ENCODE results near the gene CELF4. TPM values are rescaled to one million over a fixed set of nuclear protein-coding genes. Genes with fewer than 3 reads are reported as not detected.

CELF4 gene
- total RNA-seq, 1 experiment from 2014 or later: not detected

- no peak overlapping the region for H3K27ac ChIP-seq
- H3K9me3 ChIP-seq (replicated peaks): no peaks in the 10 kb centered on the region
- H3K4me1 ChIP-seq (replicated peaks): no peaks in the 10 kb centered on the region
- no peaks in the 10 kb centered on the region for H3K27me3 ChIP-seq (replicated peaks)
- H3K36me3 ChIP-seq: no peaks in the 10 kb centered on the region
- DNase-seq (ENCODE audit: low read depth in 1 of 2, low spot score in 2 of 2): no peak
- no peak overlapping the region for H3K4me3 ChIP-seq
Measured at GRCh38 chr18:37419315-37419714, 146.3 kb downstream of the CELF4 start.

- DNase-seq (ENCODE audit: low read depth in 1 of 2, low spot score in 2 of 2): no peak
- H3K4me1 ChIP-seq (replicated peaks): no peaks in the 10 kb centered on the region
Measured at GRCh38 chr18:37414816-37415215, 150.8 kb downstream of the CELF4 start.

GRCh38 chr18:37412829-37413228 is 152.8 kb downstream of the CELF4 start:
- Histone ChIP-seq H3K4me1 (replicated peaks) (no peaks in the 10 kb centered on the region), H3K9me3 (replicated peaks) (no peaks in the 10 kb centered on the region), H3K27ac (no peak overlapping the region), H3K27me3 (replicated peaks) (no peaks in the 10 kb centered on the region), H3K4me3 (no peak overlapping the region), H3K36me3 (no peaks in the 10 kb centered on the region)
- no peak for DNase-seq (ENCODE audit: low read depth in 1 of 2, low spot score in 2 of 2)

More at GRCh38 chr18:37414816-37415215, 150.8 kb downstream of the CELF4 start:
- Histone ChIP-seq H3K36me3 (no peaks in the 10 kb centered on the region), H3K27ac (no peak overlapping the region), H3K4me3 (no peak overlapping the region), H3K9me3 (replicated peaks) (no peaks in the 10 kb centered on the region), H3K27me3 (replicated peaks) (no peaks in the 10 kb centered on the region)

- DNase-seq (ENCODE audit: low read depth in 1 of 2, low spot score in 2 of 2): no peak
- no peaks in the 10 kb centered on the region for H3K9me3 ChIP-seq (replicated peaks)
Measured at GRCh38 chr18:37412333-37412732, 153.3 kb downstream of the CELF4 start.

GRCh38 chr18:37409878-37410277 is 155.7 kb downstream of the CELF4 start:
- Histone ChIP-seq H3K36me3 (no peaks in the 10 kb centered on the region), H3K27ac (no peak overlapping the region), H3K9me3 (replicated peaks) (no peaks in the 10 kb centered on the region), H3K27me3 (replicated peaks) (no peaks in the 10 kb centered on the region), H3K4me1 (replicated peaks) (no peaks in the 10 kb centered on the region), H3K4me3 (no peak overlapping the region)
- DNase-seq (ENCODE audit: low read depth in 1 of 2, low spot score in 2 of 2): no peak

More at GRCh38 chr18:37412333-37412732, 153.3 kb downstream of the CELF4 start:
- no peak overlapping the region for H3K4me3 ChIP-seq
- no peak overlapping the region for H3K27ac ChIP-seq
- no peaks in the 10 kb centered on the region for H3K27me3 ChIP-seq (replicated peaks)
- no peaks in the 10 kb centered on the region for H3K4me1 ChIP-seq (replicated peaks)
- H3K36me3 ChIP-seq: no peaks in the 10 kb centered on the region

GRCh38 chr18:37408676-37409265 is 156.8 kb downstream of the CELF4 start:
- H3K4me3 ChIP-seq: no peak overlapping the region
- H3K27me3 ChIP-seq (replicated peaks): no peaks in the 10 kb centered on the region
- H3K9me3 ChIP-seq (replicated peaks): no peaks in the 10 kb centered on the region
- no peaks in the 10 kb centered on the region for H3K4me1 ChIP-seq (replicated peaks)
- DNase-seq (ENCODE audit: low read depth in 1 of 2, low spot score in 2 of 2): no peak
- H3K27ac ChIP-seq: no peak overlapping the region
- no peaks in the 10 kb centered on the region for H3K36me3 ChIP-seq

GRCh38 chr18:37407571-37407970 is 158.0 kb downstream of the CELF4 start:
- H3K27me3 ChIP-seq (replicated peaks): no peaks in the 10 kb centered on the region
- H3K36me3 ChIP-seq: no peaks in the 10 kb centered on the region

GRCh38 chr18:37405772-37406171 is 159.8 kb downstream of the CELF4 start:
- H3K27ac ChIP-seq: no peak overlapping the region
- H3K4me1 ChIP-seq (replicated peaks): no peaks in the 10 kb centered on the region
- no peaks in the 10 kb centered on the region for H3K9me3 ChIP-seq (replicated peaks)
- no peak overlapping the region for H3K4me3 ChIP-seq
- H3K36me3 ChIP-seq: no peaks in the 10 kb centered on the region
- no peak for DNase-seq (ENCODE audit: low read depth in 1 of 2, low spot score in 2 of 2)
- no peaks in the 10 kb centered on the region for H3K27me3 ChIP-seq (replicated peaks)

More at GRCh38 chr18:37407571-37407970, 158.0 kb downstream of the CELF4 start:
- no peaks in the 10 kb centered on the region for H3K9me3 ChIP-seq (replicated peaks)
- no peaks in the 10 kb centered on the region for H3K4me1 ChIP-seq (replicated peaks)
- no peak overlapping the region for H3K27ac ChIP-seq
- DNase-seq (ENCODE audit: low read depth in 1 of 2, low spot score in 2 of 2): no peak
- no peak overlapping the region for H3K4me3 ChIP-seq

GRCh38 chr18:37405229-37405628 is 160.4 kb downstream of the CELF4 start:
- H3K27me3 ChIP-seq (replicated peaks): no peaks in the 10 kb centered on the region
- no peaks in the 10 kb centered on the region for H3K4me1 ChIP-seq (replicated peaks)
- DNase-seq (ENCODE audit: low read depth in 1 of 2, low spot score in 2 of 2): no peak
- H3K36me3 ChIP-seq: no peaks in the 10 kb centered on the region
- no peak overlapping the region for H3K27ac ChIP-seq
- H3K9me3 ChIP-seq (replicated peaks): no peaks in the 10 kb centered on the region
- H3K4me3 ChIP-seq: no peak overlapping the region

GRCh38 chr18:37403788-37404187 is 161.8 kb downstream of the CELF4 start:
- H3K9me3 ChIP-seq (replicated peaks): no peaks in the 10 kb centered on the region
- H3K4me3 ChIP-seq: no peak overlapping the region
- no peak overlapping the region for H3K27ac ChIP-seq
- no peak for DNase-seq (ENCODE audit: low read depth in 1 of 2, low spot score in 2 of 2)
- no peaks in the 10 kb centered on the region for H3K4me1 ChIP-seq (replicated peaks)
- H3K36me3 ChIP-seq: no peaks in the 10 kb centered on the region
- H3K27me3 ChIP-seq (replicated peaks): 0 out of 2 replicates have a peak, but pooled peaks cover 3% of the 10 kb centered on the region

- Histone ChIP-seq H3K27me3 (replicated peaks) (0 out of 2 replicates have a peak, but pooled peaks cover 3% of the 10 kb centered on the region), H3K4me1 (replicated peaks) (no peaks in the 10 kb centered on the region), H3K4me3 (no peak overlapping the region), H3K27ac (no peak overlapping the region), H3K36me3 (no peaks in the 10 kb centered on the region), H3K9me3 (replicated peaks) (no peaks in the 10 kb centered on the region)
- no peak for DNase-seq (ENCODE audit: low read depth in 1 of 2, low spot score in 2 of 2)
Measured at GRCh38 chr18:37403100-37403781, 162.4 kb downstream of the CELF4 start.

GRCh38 chr18:37402735-37403099 is 162.9 kb downstream of the CELF4 start:
- H3K9me3 ChIP-seq (replicated peaks): no peaks in the 10 kb centered on the region
- no peak for DNase-seq (ENCODE audit: low read depth in 1 of 2, low spot score in 2 of 2)
- no peaks in the 10 kb centered on the region for H3K36me3 ChIP-seq
- no peak overlapping the region for H3K27ac ChIP-seq
- H3K4me1 ChIP-seq (replicated peaks): no peaks in the 10 kb centered on the region
- H3K27me3 ChIP-seq (replicated peaks): 0 out of 2 replicates have a peak, but pooled peaks cover 3% of the 10 kb centered on the region
- no peak overlapping the region for H3K4me3 ChIP-seq

- H3K27me3 ChIP-seq (replicated peaks): 0 out of 2 replicates have a peak, but pooled peaks cover 3% of the 10 kb centered on the region
- no peak overlapping the region for H3K27ac ChIP-seq
- DNase-seq (ENCODE audit: low read depth in 1 of 2, low spot score in 2 of 2): no peak
- no peaks in the 10 kb centered on the region for H3K9me3 ChIP-seq (replicated peaks)
- H3K36me3 ChIP-seq: no peaks in the 10 kb centered on the region
- no peak overlapping the region for H3K4me3 ChIP-seq
- no peaks in the 10 kb centered on the region for H3K4me1 ChIP-seq (replicated peaks)
Measured at GRCh38 chr18:37400802-37401201, 164.8 kb downstream of the CELF4 start.

- Histone ChIP-seq H3K4me1 (replicated peaks) (peaks cover 4% of the 10 kb centered on the region; the same call in 1 of the 2 replicates), H3K4me3 (no peak overlapping the region), H3K27me3 (replicated peaks) (peaks cover 12% of the 10 kb centered on the region), H3K36me3 (no peaks in the 10 kb centered on the region), H3K9me3 (replicated peaks) (no peaks in the 10 kb centered on the region), H3K27ac (no peak overlapping the region)
- DNase-seq (ENCODE audit: low read depth in 1 of 2, low spot score in 2 of 2): no peak
Measured at GRCh38 chr18:37398248-37398920, 167.2 kb downstream of the CELF4 start.

Data from SJSA1 (cell line).